22Rv1 (cell line): ENCODE data around the gene PLAAT3.

Source experiments
- H3K27ac ChIP-seq: fragments of 450-650 bp; 2 replicates; pipeline ENCODE4 v1.5.1; 2017
- ZFX ChIP-seq: fragments of 450-650 bp; IDR thresholded peaks from 2 replicates; pipeline ENCODE4 v1.6.1; 2017; ENCODE audit warnings: antibody characterized with exemption, borderline replicate concordance
- TF ChIP-seq, protein P1 (sequence below): fragments of 450-650 bp; IDR thresholded peaks from 2 replicates; pipeline ENCODE4 v1.5.1; 2017; ENCODE audit warnings: mild to moderate bottlenecking

The PLAAT3 gene

GRCh38 chr11:63616953-63617352 is 2.7 kb upstream of the PLAAT3 start:
- H3K27ac ChIP-seq: no peak overlapping the region
- no peak for TF ChIP-seq ZFX
- TF ChIP-seq, protein P1, sequence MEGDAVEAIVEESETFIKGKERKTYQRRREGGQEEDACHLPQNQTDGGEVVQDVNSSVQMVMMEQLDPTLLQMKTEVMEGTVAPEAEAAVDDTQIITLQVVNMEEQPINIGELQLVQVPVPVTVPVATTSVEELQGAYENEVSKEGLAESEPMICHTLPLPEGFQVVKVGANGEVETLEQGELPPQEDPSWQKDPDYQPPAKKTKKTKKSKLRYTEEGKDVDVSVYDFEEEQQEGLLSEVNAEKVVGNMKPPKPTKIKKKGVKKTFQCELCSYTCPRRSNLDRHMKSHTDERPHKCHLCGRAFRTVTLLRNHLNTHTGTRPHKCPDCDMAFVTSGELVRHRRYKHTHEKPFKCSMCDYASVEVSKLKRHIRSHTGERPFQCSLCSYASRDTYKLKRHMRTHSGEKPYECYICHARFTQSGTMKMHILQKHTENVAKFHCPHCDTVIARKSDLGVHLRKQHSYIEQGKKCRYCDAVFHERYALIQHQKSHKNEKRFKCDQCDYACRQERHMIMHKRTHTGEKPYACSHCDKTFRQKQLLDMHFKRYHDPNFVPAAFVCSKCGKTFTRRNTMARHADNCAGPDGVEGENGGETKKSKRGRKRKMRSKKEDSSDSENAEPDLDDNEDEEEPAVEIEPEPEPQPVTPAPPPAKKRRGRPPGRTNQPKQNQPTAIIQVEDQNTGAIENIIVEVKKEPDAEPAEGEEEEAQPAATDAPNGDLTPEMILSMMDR: no peak

DNA sequence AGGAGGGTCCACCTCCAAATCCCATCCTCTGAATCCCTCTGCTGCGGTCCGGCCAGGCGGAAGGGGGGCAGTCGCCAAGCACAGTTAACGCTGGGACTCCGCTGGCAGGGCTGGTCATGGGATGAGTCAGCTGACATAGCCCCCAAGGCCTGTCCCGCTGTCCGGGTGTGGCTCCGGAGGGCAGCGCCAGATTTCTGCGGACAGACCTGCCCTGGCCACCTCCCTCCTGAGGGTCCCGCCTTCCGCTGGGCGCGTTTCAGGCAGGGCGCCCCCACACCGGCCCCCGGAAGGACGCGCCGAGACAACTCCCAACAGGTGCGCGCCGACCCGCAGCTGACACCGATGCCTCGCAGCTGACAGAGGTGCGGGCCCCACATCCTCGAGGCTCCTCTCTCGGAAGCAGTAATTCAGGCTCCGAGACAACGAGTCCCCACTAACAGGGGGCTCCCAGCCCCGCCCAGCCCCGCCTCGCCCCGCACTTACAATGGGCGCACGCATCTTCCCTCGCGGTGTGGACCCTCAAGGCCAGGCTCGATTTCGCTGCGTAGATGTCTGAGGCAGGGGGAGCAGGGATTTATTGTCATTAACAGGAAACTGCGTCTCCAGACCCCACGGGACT is 607 bp downstream of the PLAAT3 start:
- TF ChIP-seq, protein P1: no peak
- TF ChIP-seq ZFX: no peak

GRCh38 chr11:63612181-63612580 is 2.1 kb downstream of the PLAAT3 start:
- TF ChIP-seq ZFX: no peak
- TF ChIP-seq, protein P1: no peak
- no peak overlapping the region for H3K27ac ChIP-seq

More for the DNA sequence above, 607 bp downstream of the PLAAT3 start:
- peak overlapping the region; percentile 42 for H3K27ac ChIP-seq

- H3K27ac ChIP-seq: no peak overlapping the region
- TF ChIP-seq, protein P1: no peak
- TF ChIP-seq ZFX: no peak
Measured at GRCh38 chr11:63611395-63611747, 2.9 kb downstream of the PLAAT3 start.

- no peak overlapping the region for H3K27ac ChIP-seq
- TF ChIP-seq ZFX: no peak
- TF ChIP-seq, protein P1: no peak
Measured at GRCh38 chr11:63610604-63611394, 3.4 kb downstream of the PLAAT3 start.

DNA sequence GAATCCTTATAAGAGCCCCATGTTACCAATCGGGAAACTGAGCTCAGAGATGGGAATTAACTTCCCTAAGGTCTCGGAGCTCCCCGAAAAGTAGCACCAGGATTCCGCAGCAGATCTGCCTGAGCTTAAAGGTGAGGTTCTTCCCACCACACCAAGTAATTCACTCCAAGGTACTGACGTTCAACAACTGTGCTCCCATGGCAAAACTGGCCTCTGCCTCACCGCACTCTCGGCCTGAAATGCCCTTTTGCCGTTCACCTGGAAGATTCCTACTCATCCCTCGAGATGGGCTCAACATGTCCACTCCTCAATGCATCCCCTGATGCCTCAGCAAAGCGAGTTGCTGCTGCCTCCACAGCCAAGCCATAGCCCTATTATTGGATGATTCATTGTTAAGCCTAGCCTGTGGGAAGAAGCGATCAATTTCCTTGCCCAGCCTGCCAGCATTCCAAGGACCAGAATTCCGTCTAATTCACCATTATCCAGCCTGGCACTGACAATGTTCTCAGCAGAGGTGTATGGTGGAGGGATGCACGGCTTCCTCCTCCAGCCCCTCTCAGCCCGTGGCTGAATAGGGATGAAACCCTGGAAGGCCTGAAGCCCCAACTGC is 4.2 kb downstream of the PLAAT3 start:
- no peak overlapping the region for H3K27ac ChIP-seq
- TF ChIP-seq ZFX: no peak
- TF ChIP-seq, protein P1: no peak

DNA sequence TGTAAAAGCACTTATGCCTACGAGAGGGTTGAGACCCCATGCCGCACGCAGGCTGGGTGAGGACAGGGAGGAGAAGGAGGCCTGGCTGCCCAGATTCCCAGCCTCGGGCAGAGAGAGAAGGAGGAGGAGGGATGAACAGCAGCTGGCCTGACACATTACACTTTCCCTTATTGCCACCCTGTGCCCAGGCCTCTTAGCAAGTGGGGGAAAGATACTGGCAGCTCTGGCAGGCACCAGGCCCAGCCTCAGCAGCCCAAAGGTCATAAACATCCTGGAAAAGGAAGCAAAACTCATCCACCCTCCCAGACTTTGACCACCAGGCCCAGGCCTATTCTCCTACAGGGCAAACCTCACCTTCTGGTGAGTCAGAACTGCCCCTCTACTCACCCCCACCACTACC is 4.7 kb downstream of the PLAAT3 start:
- H3K27ac ChIP-seq: no peak overlapping the region
- TF ChIP-seq ZFX: no peak
- TF ChIP-seq, protein P1: no peak
